Measurements from ENCODE around the gene LEMD2. TPM values are rescaled to one million over a fixed set of nuclear protein-coding genes. Genes with fewer than 3 reads are reported as not detected.

LEMD2 gene
- total RNA-seq, 1 experiment from 2014 or later, result 91.8 TPM

GRCh38 chr6:33721508-33721907 is 67.4 kb downstream of the LEMD2 start:
- Histone ChIP-seq H3K9ac (ENCODE audit: extremely low read depth, insufficient read length, low read length) (no peak overlapping the region), H4K8ac (replicated peaks; ENCODE audit: insufficient read length, low read depth, low read length) (no peak overlapping the region), H4K20me1 (ENCODE audit: control insufficient read depth, insufficient read depth, insufficient read length) (no peaks in the 10 kb centered on the region), H3K14ac (ENCODE audit: insufficient read depth, low read length) (no peak overlapping the region), H2BK5ac (ENCODE audit: insufficient read length, low read length) (no peak overlapping the region), H3K79me2 (ENCODE audit: insufficient read depth, low read length) (no peaks in the 10 kb centered on the region), H3K23me2 (ENCODE audit: insufficient read length, low read depth, low read length, poor library complexity, severe bottlenecking) (no peaks in the 10 kb centered on the region), H3K27me3 (ENCODE audit: insufficient read depth, low read length) (no peaks in the 10 kb centered on the region), H3K56ac (ENCODE audit: insufficient read length, low read depth, low read length) (no peak overlapping the region), H2BK15ac (ENCODE audit: low read depth, low read length) (no peak overlapping the region), H2BK12ac (ENCODE audit: insufficient read length, low read depth, low read length) (no peak overlapping the region), H4K5ac (ENCODE audit: insufficient read length, low read depth, low read length) (no peak overlapping the region), H2BK120ac (ENCODE audit: low read depth, low read length, poor library complexity, severe bottlenecking) (no peak overlapping the region), H3K4me2 (ENCODE audit: insufficient read depth, insufficient read length, low read length) (no peak overlapping the region), H2AK5ac (ENCODE audit: insufficient read length, low read length) (no peak overlapping the region), H3K27ac (ENCODE audit: insufficient read length, low read depth, low read length) (no peak overlapping the region), H2AFZ (ENCODE audit: low read length) (no peak overlapping the region), H3K9me3 (ENCODE audit: control insufficient read depth, low read depth, low read length) (no peaks in the 10 kb centered on the region), H4K91ac (ENCODE audit: insufficient read length, low read depth, low read length) (no peak overlapping the region), H3K79me1 (ENCODE audit: insufficient read depth, low read depth, low read length, poor library complexity, severe bottlenecking) (no peaks in the 10 kb centered on the region), H3K4ac (ENCODE audit: low read depth, low read length) (no peak overlapping the region), H3K4me1 (ENCODE audit: insufficient read depth, low read length) (peaks cover 4% of the 10 kb centered on the region; the same call in 1 of the 2 replicates), H3T11ph (ENCODE audit: low read length) (no peak overlapping the region), H2BK20ac (ENCODE audit: low read depth, low read length, poor library complexity, severe bottlenecking) (no peak overlapping the region), H3K18ac (ENCODE audit: insufficient read length, low read depth, low read length) (no peak overlapping the region), H3K23ac (ENCODE audit: insufficient read length, low read depth, low read length) (no peak overlapping the region)
- no peaks in the 10 kb centered on the region for H3K36me3 Mint-ChIP-seq (ENCODE audit: insufficient read depth in 1 of 3, low read depth in 3 of 3)
- no peak overlapping the region for H3K27ac Mint-ChIP-seq
- no peak for DNase-seq
- no CpG with 5 or more reads among the region's 5 CpGs for WGBS (ENCODE audit: extremely low coverage, insufficient read length, low lambda C conversion rate)
- peaks cover 35 to 36% of the 10 kb centered on the region in 2 experiments for H3K4me1 Mint-ChIP-seq
- H3K27me3 Mint-ChIP-seq (ENCODE audit: low read depth), result peaks cover 11% of the 10 kb centered on the region
- no peaks in the 10 kb centered on the region for H3K9me3 Mint-ChIP-seq
- TF ChIP-seq CTCF (conservative IDR thresholded peaks at IDR 0.05), result no peak
- H3K4me3 Mint-ChIP-seq, result no peak overlapping the region

Other genes starting within 250 kb of the LEMD2 start
- 40.0 and 41.4 TPM in 2 replicates for gene BAK1, start 208.9 kb downstream of the LEMD2 start, total RNA-seq (2021)
- 39.1 and 40.3 TPM in 2 replicates for gene ITPR3, start 167.8 kb downstream of the LEMD2 start, total RNA-seq (2021)
- gene UQCC2, start 77.4 kb downstream of the LEMD2 start, total RNA-seq (2021), result 134 and 140 TPM in 2 replicates
- gene IP6K3, start 42.2 kb downstream of the LEMD2 start, total RNA-seq (2021), result 0.29 and 0.46 TPM in 2 replicates
- gene MLN, start 14.9 kb upstream of the LEMD2 start, total RNA-seq (2021), result not detected in 2 replicates